ENCODE results near the gene BCKDK. TPM values are rescaled to one million over a fixed set of nuclear protein-coding genes. Genes with fewer than 3 reads are reported as not detected.
A peak's percentile ranks its signal among the peaks of the same experiment; 100 is the strongest.

Gene BCKDK
- polyA plus RNA-seq, 1 donor (not counting 4 experiments of a cell fraction or from before 2014, with no cell fraction given) = 19.9 TPM

- dilution Hi-C loops (cut with MboI; ENCODE audit: extremely low pct_ligation_motif_present, low sequenced_read_pairs) = no loop called here
- Histone ChIP-seq H3K9me1 (ENCODE audit: control insufficient read depth, extremely low read depth, insufficient read depth, low read length) (no peaks in the 10 kb centered on the region), H4K20me1 (ENCODE audit: control insufficient read depth, extremely low read depth, insufficient read depth, low read length) (no peaks in the 10 kb centered on the region), H3K4me3 (ENCODE audit: control insufficient read depth in 2 of 3, extremely low read depth in 1 of 3, insufficient read depth in 2 of 3, low read depth in 1 of 3, low read length in 3 of 3) (peak overlapping the region; percentile 82 to 94 (median 91)), H2AFZ (ENCODE audit: control insufficient read depth, low read length) (peak overlapping the region; percentile 78), H3K27ac (ENCODE audit: control insufficient read depth, insufficient read depth, low read length) (peak overlapping the region; percentile 84), H3K4me1 (ENCODE audit: control insufficient read depth, extremely low read depth, insufficient read depth, low read length) (peaks cover 11% of the 10 kb centered on the region), H3K27me3 (ENCODE audit: control insufficient read depth, extremely low read depth, insufficient read depth, low read length) (no peaks in the 10 kb centered on the region), H3K79me2 (ENCODE audit: control insufficient read depth, insufficient read depth, low read length) (peaks cover 73% of the 10 kb centered on the region), H3K9ac (ENCODE audit: control insufficient read depth, extremely low read depth, insufficient read depth, low read length) (peak overlapping the region; percentile 92), H3K4me2 (ENCODE audit: control insufficient read depth, extremely low read depth, insufficient read depth, low read depth, low read length) (peak overlapping the region; percentile 81), H3K36me3 (ENCODE audit: control insufficient read depth in 2 of 2, extremely low read depth in 1 of 2, insufficient read depth in 2 of 2, low read length in 2 of 2) (peaks cover 8 to 9% of the 10 kb centered on the region in 2 experiments), H3K9me3 (ENCODE audit: control insufficient read depth, low read depth, low read length) (no peaks in the 10 kb centered on the region)
- DNase-seq (ENCODE audit: low read depth, low spot score) (no peak), FAIRE-seq (no peak)
- TF ChIP-seq, protein P1, sequence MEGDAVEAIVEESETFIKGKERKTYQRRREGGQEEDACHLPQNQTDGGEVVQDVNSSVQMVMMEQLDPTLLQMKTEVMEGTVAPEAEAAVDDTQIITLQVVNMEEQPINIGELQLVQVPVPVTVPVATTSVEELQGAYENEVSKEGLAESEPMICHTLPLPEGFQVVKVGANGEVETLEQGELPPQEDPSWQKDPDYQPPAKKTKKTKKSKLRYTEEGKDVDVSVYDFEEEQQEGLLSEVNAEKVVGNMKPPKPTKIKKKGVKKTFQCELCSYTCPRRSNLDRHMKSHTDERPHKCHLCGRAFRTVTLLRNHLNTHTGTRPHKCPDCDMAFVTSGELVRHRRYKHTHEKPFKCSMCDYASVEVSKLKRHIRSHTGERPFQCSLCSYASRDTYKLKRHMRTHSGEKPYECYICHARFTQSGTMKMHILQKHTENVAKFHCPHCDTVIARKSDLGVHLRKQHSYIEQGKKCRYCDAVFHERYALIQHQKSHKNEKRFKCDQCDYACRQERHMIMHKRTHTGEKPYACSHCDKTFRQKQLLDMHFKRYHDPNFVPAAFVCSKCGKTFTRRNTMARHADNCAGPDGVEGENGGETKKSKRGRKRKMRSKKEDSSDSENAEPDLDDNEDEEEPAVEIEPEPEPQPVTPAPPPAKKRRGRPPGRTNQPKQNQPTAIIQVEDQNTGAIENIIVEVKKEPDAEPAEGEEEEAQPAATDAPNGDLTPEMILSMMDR (optimal IDR thresholded peaks at IDR 0.05 in 1 of 3, IDR thresholded peaks at IDR 0.05 in 1 of 3, conservative IDR thresholded peaks at IDR 0.05 in 1 of 3; ENCODE audit: extremely low read depth in 1 of 3, insufficient read depth in 2 of 3, low read length in 3 of 3) = no peak
- TF ChIP-seq EZH2 (IDR thresholded peaks at IDR 0.05; ENCODE audit: low read length) = no peak
These were observed 35.5 kb upstream of the BCKDK start for GRCh38 chr16:31072540-31073141.

- no peak for DNase-seq (ENCODE audit: low read depth, low spot score)
- FAIRE-seq = no peak
These were observed 34.8 kb upstream of the BCKDK start for GRCh38 chr16:31073142-31073969.

More at GRCh38 chr16:31073142-31073969, 34.8 kb upstream of the BCKDK start:
- peak overlapping the region; percentile 92 for H3K9ac ChIP-seq (ENCODE audit: control insufficient read depth, extremely low read depth, insufficient read depth, low read length)
- peak overlapping the region; percentile 84 for H3K27ac ChIP-seq (ENCODE audit: control insufficient read depth, insufficient read depth, low read length)
- H3K27me3 ChIP-seq (ENCODE audit: control insufficient read depth, extremely low read depth, insufficient read depth, low read length) = no peaks in the 10 kb centered on the region
- no peaks in the 10 kb centered on the region for H3K9me1 ChIP-seq (ENCODE audit: control insufficient read depth, extremely low read depth, insufficient read depth, low read length)
- TF ChIP-seq, protein P1 (optimal IDR thresholded peaks at IDR 0.05 in 1 of 3, IDR thresholded peaks at IDR 0.05 in 1 of 3, conservative IDR thresholded peaks at IDR 0.05 in 1 of 3; ENCODE audit: extremely low read depth in 1 of 3, insufficient read depth in 2 of 3, low read length in 3 of 3) = no peak
- no peak for TF ChIP-seq EZH2 (IDR thresholded peaks at IDR 0.05; ENCODE audit: low read length)
- H2AFZ ChIP-seq (ENCODE audit: control insufficient read depth, low read length) = peak overlapping the region; percentile 78
- no peaks in the 10 kb centered on the region for H4K20me1 ChIP-seq (ENCODE audit: control insufficient read depth, extremely low read depth, insufficient read depth, low read length)
- dilution Hi-C loops (cut with MboI; ENCODE audit: extremely low pct_ligation_motif_present, low sequenced_read_pairs) = no loop called here
- H3K36me3 ChIP-seq (ENCODE audit: control insufficient read depth in 2 of 2, extremely low read depth in 1 of 2, insufficient read depth in 2 of 2, low read length in 2 of 2) = peaks cover 9 to 12% of the 10 kb centered on the region in 2 experiments
- peaks cover 11% of the 10 kb centered on the region for H3K4me1 ChIP-seq (ENCODE audit: control insufficient read depth, extremely low read depth, insufficient read depth, low read length)
- H3K9me3 ChIP-seq (ENCODE audit: control insufficient read depth, low read depth, low read length) = no peaks in the 10 kb centered on the region
- H3K4me3 ChIP-seq (ENCODE audit: control insufficient read depth in 2 of 3, extremely low read depth in 1 of 3, insufficient read depth in 2 of 3, low read depth in 1 of 3, low read length in 3 of 3) = peak overlapping the region; percentile 82 to 94 (median 91)
- H3K4me2 ChIP-seq (ENCODE audit: control insufficient read depth, extremely low read depth, insufficient read depth, low read depth, low read length) = peak overlapping the region; percentile 81
- H3K79me2 ChIP-seq (ENCODE audit: control insufficient read depth, insufficient read depth, low read length) = peaks cover 74% of the 10 kb centered on the region
